H9 (cell line): ENCODE data around the gene SCAF4. TPM values are rescaled to one million over a fixed set of nuclear protein-coding genes. Genes with fewer than 3 reads are reported as not detected.

Experiments
- DNase-seq: peaks from one replicate; pipeline ENCODE4 v3.0.0-alpha.2; 2017
- H2AFZ ChIP-seq: one replicate; pipeline ENCODE4 v1.6.1; 2013; ENCODE audit warnings: mild to moderate bottlenecking, low read length, control low read depth, moderate library complexity
- H2AK5ac ChIP-seq: 2 replicates; pipeline ENCODE4 v1.6.1; 2013; ENCODE audit warnings: low read length, control low read depth, mixed read lengths; ENCODE audit not compliant: insufficient read length
- H2BK120ac ChIP-seq: one replicate; pipeline ENCODE4 v1.6.1; 2013; ENCODE audit warnings: low read depth, mild to moderate bottlenecking, low read length, control low read depth, inconsistent platforms; ENCODE audit not compliant: poor library complexity, severe bottlenecking
- H2BK12ac ChIP-seq: 2 replicates; pipeline ENCODE4 v1.6.1; 2013; ENCODE audit warnings: low read length, control low read depth, mixed read lengths, low read depth; ENCODE audit not compliant: insufficient read length
- H2BK15ac ChIP-seq: 2 replicates; pipeline ENCODE4 v1.6.1; 2013; ENCODE audit warnings: low read depth, low read length, control low read depth
- H2BK20ac ChIP-seq: one replicate; pipeline ENCODE4 v1.6.1; 2013; ENCODE audit warnings: low read depth, mild to moderate bottlenecking, low read length, control low read depth, inconsistent platforms; ENCODE audit not compliant: poor library complexity, severe bottlenecking
- H2BK5ac ChIP-seq: 2 replicates; pipeline ENCODE4 v1.6.1; 2013; ENCODE audit warnings: low read length, control low read depth, mixed read lengths; ENCODE audit not compliant: insufficient read length
- H3K14ac ChIP-seq: 2 replicates; pipeline ENCODE4 v1.6.1; 2013; ENCODE audit warnings: low read length, control low read depth; ENCODE audit not compliant: insufficient read depth
- H3K18ac ChIP-seq: 2 replicates; pipeline ENCODE4 v1.6.1; 2013; ENCODE audit warnings: low read depth, mild to moderate bottlenecking, mixed read lengths, low read length, control low read depth; ENCODE audit not compliant: insufficient read length
- H3K23ac ChIP-seq: 2 replicates; pipeline ENCODE4 v1.6.1; 2013; ENCODE audit warnings: low read length, control low read depth, mixed read lengths, low read depth; ENCODE audit not compliant: insufficient read length
- H3K23me2 ChIP-seq: 2 replicates; pipeline ENCODE4 v1.6.1; 2013; ENCODE audit warnings: low read depth, mild to moderate bottlenecking, mixed read lengths, low read length, control low read depth; ENCODE audit not compliant: insufficient read length, poor library complexity, severe bottlenecking
- H3K27ac ChIP-seq: 2 replicates; pipeline ENCODE4 v1.5.1; 2013; ENCODE audit warnings: low read length, control low read depth, mixed read lengths, low read depth; ENCODE audit not compliant: insufficient read length
- H3K27me3 ChIP-seq: 2 replicates; pipeline ENCODE4 v1.6.1; 2013; ENCODE audit warnings: low read length, control low read depth, inconsistent platforms; ENCODE audit not compliant: insufficient read depth
- H3K4ac ChIP-seq: 2 replicates; pipeline ENCODE4 v1.6.1; 2013; ENCODE audit warnings: low read depth, mild to moderate bottlenecking, control low read depth, inconsistent platforms, low read length, moderate library complexity
- H3K4me1 ChIP-seq: 2 replicates; pipeline ENCODE4 v1.6.1; 2013; ENCODE audit warnings: low read length, control low read depth, inconsistent platforms; ENCODE audit not compliant: insufficient read depth
- H3K4me2 ChIP-seq: 2 replicates; pipeline ENCODE4 v1.6.1; 2013; ENCODE audit warnings: low read length, control low read depth, mixed read lengths; ENCODE audit not compliant: insufficient read length, insufficient read depth
- H3K56ac ChIP-seq: 2 replicates; pipeline ENCODE4 v1.6.1; 2013; ENCODE audit warnings: low read depth, mild to moderate bottlenecking, mixed read lengths, low read length, control low read depth; ENCODE audit not compliant: insufficient read length
- H3K79me1 ChIP-seq: 2 replicates; pipeline ENCODE4 v1.6.1; 2013; ENCODE audit warnings: low read depth, mild to moderate bottlenecking, moderate library complexity, low read length, control low read depth, inconsistent platforms; ENCODE audit not compliant: insufficient read depth, poor library complexity, severe bottlenecking
- H3K79me2 ChIP-seq: 2 replicates; pipeline ENCODE4 v1.6.1; 2013; ENCODE audit warnings: low read length, control low read depth, inconsistent platforms; ENCODE audit not compliant: insufficient read depth
- H3K9ac ChIP-seq: 2 replicates; pipeline ENCODE4 v1.6.1; 2013; ENCODE audit warnings: low read length, control low read depth, mixed read lengths; ENCODE audit not compliant: insufficient read length; ENCODE audit errors: extremely low read depth
- H3K9me3 ChIP-seq: one replicate; pipeline ENCODE4 v1.6.1; 2013; ENCODE audit warnings: low read depth, low read length, inconsistent platforms; ENCODE audit not compliant: control insufficient read depth
- H3T11ph ChIP-seq: one replicate; pipeline ENCODE4 v1.6.1; 2013; ENCODE audit warnings: mild to moderate bottlenecking, low read length, control low read depth, inconsistent platforms
- H4K20me1 ChIP-seq: one replicate; pipeline ENCODE4 v1.6.1; 2013; ENCODE audit not compliant: control insufficient read depth, insufficient read length, insufficient read depth
- H4K5ac ChIP-seq: 2 replicates; pipeline ENCODE4 v1.6.1; 2013; ENCODE audit warnings: low read depth, mild to moderate bottlenecking, mixed read lengths, low read length, control low read depth; ENCODE audit not compliant: insufficient read length
- H4K8ac ChIP-seq: replicated peaks from 2 replicates; pipeline ENCODE4 v1.6.1; 2013; ENCODE audit warnings: low read length, control low read depth, mixed read lengths, low read depth; ENCODE audit not compliant: insufficient read length
- H4K91ac ChIP-seq: 2 replicates; pipeline ENCODE4 v1.6.1; 2013; ENCODE audit warnings: low read depth, mild to moderate bottlenecking, moderate library complexity, mixed read lengths, low read length, control low read depth; ENCODE audit not compliant: insufficient read length
- H3K27ac Mint-ChIP-seq, 3 experiments: 2 replicates in 2 of 3; 3 replicates in 1 of 3; pipeline ENCODE4 v1.8.0; 2020 to 2021; ENCODE audit warnings: mixed read lengths in 3 of 3, mild to moderate bottlenecking in 1 of 3, moderate library complexity in 1 of 3
- H3K27me3 Mint-ChIP-seq: 2 replicates; pipeline ENCODE4 v1.8.0; 2021; ENCODE audit warnings: low read depth, mild to moderate bottlenecking, moderate library complexity, mixed read lengths
- H3K36me3 Mint-ChIP-seq, 3 experiments: 2 replicates in 2 of 3; 3 replicates in 1 of 3; pipeline ENCODE4 v1.8.0; 2020 to 2021; ENCODE audit warnings: low read depth in 3 of 3, mixed read lengths in 3 of 3; ENCODE audit not compliant: insufficient read depth in 1 of 3
- H3K4me1 Mint-ChIP-seq, 2 experiments: 2 replicates each; pipeline ENCODE4 v1.8.0; 2020; ENCODE audit warnings: mixed read lengths in 2 of 2
- H3K4me3 Mint-ChIP-seq, 2 experiments: 2 replicates in 1 of 2; 3 replicates in 1 of 2; pipeline ENCODE4 v1.8.0; 2020 to 2021; ENCODE audit warnings: mild to moderate bottlenecking in 2 of 2, mixed read lengths in 2 of 2, moderate library complexity in 1 of 2
- H3K9me3 Mint-ChIP-seq, 2 experiments: 2 replicates in 1 of 2; 3 replicates in 1 of 2; pipeline ENCODE4 v1.8.0; 2020; ENCODE audit warnings: mild to moderate bottlenecking in 2 of 2, mixed read lengths in 2 of 2, moderate library complexity in 1 of 2
- WGBS: extraction: QIAGEN DNeasy Blood & Tissue Kit; methylation state at CpG from one replicate; pipeline ENCODE4 v1.1.7; 2013; ENCODE audit warnings: missing lambda C conversion rate, low lambda C conversion rate, mixed read lengths; ENCODE audit not compliant: insufficient read length; ENCODE audit errors: extremely low coverage; 5-methylcytosine and 5-hydroxymethylcytosine counted together
- total RNA-seq: library from RNA; stranded (reverse); gene quantifications from 2 replicates; pipeline ENCODE4 v1.2.1, GENCODE V29; 2021
- TF ChIP-seq, protein P1 (sequence below): fragments of 200-600 bp; sonication (generic); conservative IDR thresholded peaks from 3 replicates; pipeline ENCODE4 v1.8.0; 2021; ENCODE audit warnings: antibody characterized with exemption, mild to moderate bottlenecking

Gene SCAF4
- total RNA-seq, 1 experiment from 2014 or later = 76.8 TPM

DNA sequence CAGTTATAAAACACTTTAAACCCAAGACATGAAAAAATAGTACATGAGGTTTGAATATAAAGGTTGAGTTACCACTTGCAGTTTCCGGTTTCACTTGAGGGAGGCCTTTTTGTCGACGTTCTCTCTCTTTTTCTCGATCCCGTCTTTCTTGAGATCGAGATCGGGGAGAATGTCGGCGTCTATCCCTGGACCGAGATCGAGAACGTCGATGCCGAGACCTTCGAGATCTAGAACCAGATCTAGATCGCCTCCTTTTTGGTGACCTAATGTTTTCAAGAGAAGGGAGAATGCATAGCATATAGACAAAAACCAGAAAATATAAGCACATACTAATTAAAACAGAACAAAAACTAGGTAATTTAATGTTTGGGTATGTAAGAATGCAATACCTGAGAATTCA is 38.7 kb downstream of the SCAF4 start:
- no CpG with 5 or more reads among the region's 16 CpGs for WGBS
- H3K27me3 Mint-ChIP-seq = no peaks in the 10 kb centered on the region
- no peak overlapping the region for H3K18ac ChIP-seq
- H3K4me1 ChIP-seq = no peaks in the 10 kb centered on the region
- no peaks in the 10 kb centered on the region for H4K20me1 ChIP-seq
- no peaks in the 10 kb centered on the region for H3K27me3 ChIP-seq
- no peak overlapping the region for H3T11ph ChIP-seq
- H2AK5ac ChIP-seq = no peak overlapping the region
- no peaks in the 10 kb centered on the region for H3K9me3 ChIP-seq
- H4K8ac ChIP-seq = no peak overlapping the region
- H3K56ac ChIP-seq = no peak overlapping the region
- no peak overlapping the region for H2BK5ac ChIP-seq
- no peaks in the 10 kb centered on the region for H3K23me2 ChIP-seq
- H3K9me3 Mint-ChIP-seq = no peaks in the 10 kb centered on the region
- no peak overlapping the region for H3K27ac Mint-ChIP-seq
- no peak for DNase-seq
- H3K9ac ChIP-seq = no peak overlapping the region
- H3K23ac ChIP-seq = no peak overlapping the region
- no peak overlapping the region for H2BK15ac ChIP-seq
- no peak overlapping the region for H2AFZ ChIP-seq
- no peak overlapping the region for H2BK20ac ChIP-seq
- H2BK120ac ChIP-seq = no peak overlapping the region
- no peak overlapping the region for H3K27ac ChIP-seq
- H3K4me1 Mint-ChIP-seq = no peaks in the 10 kb centered on the region
- no peaks in the 10 kb centered on the region for H3K79me2 ChIP-seq
- peaks cover 3% of the 10 kb centered on the region for H3K79me1 ChIP-seq
- no peak overlapping the region for H4K5ac ChIP-seq
- no peak overlapping the region for H3K4ac ChIP-seq
- H2BK12ac ChIP-seq = no peak overlapping the region
- H3K4me3 Mint-ChIP-seq = no peak overlapping the region
- TF ChIP-seq, protein P1, sequence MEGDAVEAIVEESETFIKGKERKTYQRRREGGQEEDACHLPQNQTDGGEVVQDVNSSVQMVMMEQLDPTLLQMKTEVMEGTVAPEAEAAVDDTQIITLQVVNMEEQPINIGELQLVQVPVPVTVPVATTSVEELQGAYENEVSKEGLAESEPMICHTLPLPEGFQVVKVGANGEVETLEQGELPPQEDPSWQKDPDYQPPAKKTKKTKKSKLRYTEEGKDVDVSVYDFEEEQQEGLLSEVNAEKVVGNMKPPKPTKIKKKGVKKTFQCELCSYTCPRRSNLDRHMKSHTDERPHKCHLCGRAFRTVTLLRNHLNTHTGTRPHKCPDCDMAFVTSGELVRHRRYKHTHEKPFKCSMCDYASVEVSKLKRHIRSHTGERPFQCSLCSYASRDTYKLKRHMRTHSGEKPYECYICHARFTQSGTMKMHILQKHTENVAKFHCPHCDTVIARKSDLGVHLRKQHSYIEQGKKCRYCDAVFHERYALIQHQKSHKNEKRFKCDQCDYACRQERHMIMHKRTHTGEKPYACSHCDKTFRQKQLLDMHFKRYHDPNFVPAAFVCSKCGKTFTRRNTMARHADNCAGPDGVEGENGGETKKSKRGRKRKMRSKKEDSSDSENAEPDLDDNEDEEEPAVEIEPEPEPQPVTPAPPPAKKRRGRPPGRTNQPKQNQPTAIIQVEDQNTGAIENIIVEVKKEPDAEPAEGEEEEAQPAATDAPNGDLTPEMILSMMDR = no peak
- H3K14ac ChIP-seq = no peak overlapping the region
- H3K4me2 ChIP-seq = no peak overlapping the region
- H4K91ac ChIP-seq = no peak overlapping the region
- peaks cover 48 to 91% (median 87%) of the 10 kb centered on the region in 3 experiments; a peak in 6 of 7 replicates for H3K36me3 Mint-ChIP-seq
